Measurements from ENCODE around the gene CNGA4.
A peak's percentile ranks its signal among the peaks of the same experiment; 100 is the strongest.
"Not testable (repeated sequence)": the region's sequence is repeated elsewhere in the genome, so short reads cannot be mapped to it uniquely, and the experiment has no call there.

CNGA4 gene

GRCh38 chr11:6241316-6241715 lies 2.4 kb downstream of the CNGA4 start:
- Histone ChIP-seq H3K36me3 (ENCODE audit: insufficient read depth, low read length) (no peaks in the 10 kb centered on the region), H3K9ac (ENCODE audit: insufficient read length) (no peak overlapping the region), H3K4me3 (no peak overlapping the region), H3K27ac (no peak overlapping the region), H3K9me3 (ENCODE audit: low read depth, low read length) (no peaks in the 10 kb centered on the region)
- no peak for DNase-seq (ENCODE audit: low read depth, low spot score)
- TF ChIP-seq EZH2 (IDR thresholded peaks at IDR 0.05) (no peak), POLR2AphosphoS5 (IDR thresholded peaks at IDR 0.05; ENCODE audit: borderline replicate concordance, low read depth, low read length) (no peak), FOXP2 (optimal IDR thresholded peaks at IDR 0.05; ENCODE audit: control extremely low read depth, extremely low read length, insufficient read depth) (no peak)

GRCh38 chr11:6245536-6245935 lies 6.6 kb downstream of the CNGA4 start:
- no peak for DNase-seq (ENCODE audit: low read depth, low spot score)
- H3K4me3 ChIP-seq, result no peak overlapping the region
- no peak overlapping the region for H3K9ac ChIP-seq (ENCODE audit: insufficient read length)
- H3K36me3 ChIP-seq (ENCODE audit: insufficient read depth, low read length), result no peaks in the 10 kb centered on the region
- H3K27ac ChIP-seq, result no peak overlapping the region
- H3K9me3 ChIP-seq (ENCODE audit: low read depth, low read length), result no peaks in the 10 kb centered on the region
- TF ChIP-seq FOXP2 (optimal IDR thresholded peaks at IDR 0.05; ENCODE audit: control extremely low read depth, extremely low read length, insufficient read depth) (no peak), POLR2AphosphoS5 (IDR thresholded peaks at IDR 0.05; ENCODE audit: borderline replicate concordance, low read depth, low read length) (no peak), EZH2 (IDR thresholded peaks at IDR 0.05) (no peak)

- no peak for DNase-seq (ENCODE audit: low read depth, low spot score)
- Histone ChIP-seq H3K9me3 (ENCODE audit: low read depth, low read length) (no peaks in the 10 kb centered on the region), H3K4me3 (no peak overlapping the region), H3K9ac (ENCODE audit: insufficient read length) (no peak overlapping the region), H3K27ac (no peak overlapping the region), H3K36me3 (ENCODE audit: insufficient read depth, low read length) (no peaks in the 10 kb centered on the region)
- no peak for TF ChIP-seq POLR2AphosphoS5 (IDR thresholded peaks at IDR 0.05; ENCODE audit: borderline replicate concordance, low read depth, low read length)
- TF ChIP-seq FOXP2 (optimal IDR thresholded peaks at IDR 0.05; ENCODE audit: control extremely low read depth, extremely low read length, insufficient read depth), result no peak
- TF ChIP-seq EZH2 (IDR thresholded peaks at IDR 0.05), result no peak
Measured at GRCh38 chr11:6248248-6248647, 9.4 kb downstream of the CNGA4 start.

GRCh38 chr11:6248897-6249296 lies 10.0 kb downstream of the CNGA4 start:
- H3K9ac ChIP-seq (ENCODE audit: insufficient read length); H3K36me3 ChIP-seq (ENCODE audit: insufficient read depth, low read length); H3K27ac ChIP-seq; H3K9me3 ChIP-seq (ENCODE audit: low read depth, low read length); DNase-seq (ENCODE audit: low read depth, low spot score); H3K4me3 ChIP-seq: not testable (repeated sequence)

DNA sequence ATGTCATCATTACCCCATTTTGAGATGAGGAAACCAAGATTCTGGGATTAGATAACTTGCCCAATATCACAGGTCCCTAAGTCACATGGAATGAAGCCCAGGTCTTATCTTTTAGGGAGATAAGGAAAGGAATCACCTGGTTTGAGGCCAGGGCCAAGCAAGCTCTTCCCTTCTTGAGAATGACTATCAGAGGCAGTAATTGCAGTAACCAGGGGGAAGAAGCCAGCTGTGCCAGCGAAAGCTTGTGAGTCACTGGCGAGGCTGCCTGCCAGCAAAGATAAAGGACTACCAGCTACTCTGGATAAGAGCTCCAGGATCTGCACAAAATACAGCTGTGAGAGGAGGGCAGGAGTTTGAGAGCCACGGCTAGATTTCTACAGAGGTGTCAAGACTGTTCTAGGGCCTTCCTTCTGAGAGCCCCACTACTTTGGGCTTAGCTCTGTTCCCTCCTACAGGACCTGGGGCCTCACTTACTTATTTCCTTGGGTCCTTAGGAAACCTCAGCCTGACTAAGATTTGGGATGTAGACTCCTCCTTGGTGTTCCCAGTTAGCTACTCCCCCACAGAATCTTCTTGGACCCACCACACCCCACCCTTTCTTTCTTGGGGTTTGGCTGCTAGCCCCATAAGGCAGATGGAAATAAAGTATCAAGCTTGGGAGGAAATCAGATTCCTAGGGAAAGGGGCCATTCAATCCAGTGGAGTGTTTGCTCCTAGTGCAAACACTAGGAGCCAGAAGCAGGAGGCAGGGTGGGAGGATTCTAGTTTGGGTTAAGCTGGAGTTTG lies 11.1 kb downstream of the CNGA4 start:
- no peak for TF ChIP-seq EZH2 (IDR thresholded peaks at IDR 0.05)
- no peak for TF ChIP-seq FOXP2 (optimal IDR thresholded peaks at IDR 0.05; ENCODE audit: control extremely low read depth, extremely low read length, insufficient read depth)
- no peak for TF ChIP-seq POLR2AphosphoS5 (IDR thresholded peaks at IDR 0.05; ENCODE audit: borderline replicate concordance, low read depth, low read length)
- H3K27ac ChIP-seq, result no peak overlapping the region

DNA sequence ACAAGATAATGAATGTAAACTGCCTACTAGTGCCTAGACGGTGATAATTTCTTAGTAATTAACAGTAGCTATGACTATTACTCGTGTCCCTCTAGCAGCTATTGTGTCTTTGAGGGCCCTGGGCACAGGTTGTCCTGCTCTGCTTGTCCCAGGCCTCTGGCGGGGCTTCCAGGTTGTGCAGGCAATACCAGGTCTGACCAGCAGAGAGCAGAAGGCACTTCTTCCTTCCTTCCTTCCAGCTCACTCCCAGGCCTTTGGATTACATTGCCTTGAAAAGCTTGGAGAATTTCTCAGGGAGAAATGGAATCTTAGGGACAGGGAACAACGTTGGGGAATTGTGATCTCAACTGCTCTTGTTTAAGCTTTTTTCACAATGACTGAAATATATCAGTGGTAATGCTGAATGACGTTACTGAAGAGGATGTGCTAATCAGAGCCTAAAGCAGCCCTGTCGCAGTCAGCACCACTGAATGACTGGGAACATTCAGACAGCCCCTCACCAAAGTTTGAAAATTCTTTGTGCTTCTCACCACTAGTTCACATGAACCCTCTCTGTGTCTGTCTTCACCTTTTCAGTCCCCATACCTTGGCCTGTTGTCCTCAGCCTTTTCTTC lies 12.3 kb downstream of the CNGA4 start:
- peak; percentile 5 for DNase-seq (ENCODE audit: low read depth, low spot score)
- H3K9ac ChIP-seq (ENCODE audit: insufficient read length), result no peak overlapping the region
- TF ChIP-seq POLR2AphosphoS5 (IDR thresholded peaks at IDR 0.05; ENCODE audit: borderline replicate concordance, low read depth, low read length), result no peak
- no peak for TF ChIP-seq FOXP2 (optimal IDR thresholded peaks at IDR 0.05; ENCODE audit: control extremely low read depth, extremely low read length, insufficient read depth)
- TF ChIP-seq EZH2 (IDR thresholded peaks at IDR 0.05), result no peak

More for the DNA sequence above, 11.1 kb downstream of the CNGA4 start:
- no peaks in the 10 kb centered on the region for H3K36me3 ChIP-seq (ENCODE audit: insufficient read depth, low read length)
- H3K9ac ChIP-seq (ENCODE audit: insufficient read length), result no peak overlapping the region
- H3K4me3 ChIP-seq, result no peak overlapping the region
- no peak for DNase-seq (ENCODE audit: low read depth, low spot score)
- no peaks in the 10 kb centered on the region for H3K9me3 ChIP-seq (ENCODE audit: low read depth, low read length)

GRCh38 chr11:6251990-6252473 lies 13.1 kb downstream of the CNGA4 start:
- no peak for TF ChIP-seq EZH2 (IDR thresholded peaks at IDR 0.05)
- no peak for TF ChIP-seq POLR2AphosphoS5 (IDR thresholded peaks at IDR 0.05; ENCODE audit: borderline replicate concordance, low read depth, low read length)
- TF ChIP-seq FOXP2 (optimal IDR thresholded peaks at IDR 0.05; ENCODE audit: control extremely low read depth, extremely low read length, insufficient read depth), result no peak
- no peak overlapping the region for H3K27ac ChIP-seq
- no peak overlapping the region for H3K9ac ChIP-seq (ENCODE audit: insufficient read length)
- no peaks in the 10 kb centered on the region for H3K36me3 ChIP-seq (ENCODE audit: insufficient read depth, low read length)
- H3K4me3 ChIP-seq, result no peak overlapping the region
- H3K9me3 ChIP-seq (ENCODE audit: low read depth, low read length), result no peaks in the 10 kb centered on the region
- DNase-seq (ENCODE audit: low read depth, low spot score), result no peak

More for the DNA sequence above, 12.3 kb downstream of the CNGA4 start:
- no peak overlapping the region for H3K27ac ChIP-seq
- H3K36me3 ChIP-seq (ENCODE audit: insufficient read depth, low read length), result no peaks in the 10 kb centered on the region
- H3K9me3 ChIP-seq (ENCODE audit: low read depth, low read length), result no peaks in the 10 kb centered on the region
- no peak overlapping the region for H3K4me3 ChIP-seq

- Histone ChIP-seq H3K36me3 (ENCODE audit: insufficient read depth, low read length) (no peaks in the 10 kb centered on the region), H3K9ac (ENCODE audit: insufficient read length) (no peak overlapping the region), H3K27ac (no peak overlapping the region), H3K9me3 (ENCODE audit: low read depth, low read length) (no peaks in the 10 kb centered on the region), H3K4me3 (no peak overlapping the region)
- TF ChIP-seq EZH2 (IDR thresholded peaks at IDR 0.05), result no peak
- TF ChIP-seq POLR2AphosphoS5 (IDR thresholded peaks at IDR 0.05; ENCODE audit: borderline replicate concordance, low read depth, low read length), result no peak
- no peak for TF ChIP-seq FOXP2 (optimal IDR thresholded peaks at IDR 0.05; ENCODE audit: control extremely low read depth, extremely low read length, insufficient read depth)
- DNase-seq (ENCODE audit: low read depth, low spot score), result no peak
Measured at GRCh38 chr11:6253197-6253596, 14.3 kb downstream of the CNGA4 start.
